ENCODE measurements around the gene WWOX.
A peak's percentile ranks its signal among the peaks of the same experiment; 100 is the strongest.

The WWOX gene

GRCh38 chr16:78706637-78707036 is 607.2 kb downstream of the WWOX start:
- DNase-seq = no peak

- no peak for DNase-seq
These were observed 609.9 kb downstream of the WWOX start for GRCh38 chr16:78709137-78709884.

GRCh38 chr16:78715106-78715505 is 615.7 kb downstream of the WWOX start:
- DNase-seq = no peak

- DNase-seq = no peak
These were observed 616.2 kb downstream of the WWOX start for GRCh38 chr16:78715673-78716072.

GRCh38 chr16:78718141-78718540 is 618.7 kb downstream of the WWOX start:
- no peak for DNase-seq

- no peak for DNase-seq
These were observed 621.0 kb downstream of the WWOX start for GRCh38 chr16:78720416-78720815.

GRCh38 chr16:78727536-78727935 is 628.1 kb downstream of the WWOX start:
- DNase-seq = no peak

GRCh38 chr16:78729687-78730086 is 630.2 kb downstream of the WWOX start:
- DNase-seq = no peak

GRCh38 chr16:78731785-78732184 is 632.3 kb downstream of the WWOX start:
- no peak for DNase-seq

GRCh38 chr16:78732696-78733095 is 633.2 kb downstream of the WWOX start:
- no peak for DNase-seq

- no peak for DNase-seq
These were observed 635.9 kb downstream of the WWOX start for GRCh38 chr16:78735337-78735736.

- no peak for DNase-seq
These were observed 638.2 kb downstream of the WWOX start for GRCh38 chr16:78737630-78738029.

GRCh38 chr16:78738557-78738956 is 639.1 kb downstream of the WWOX start:
- DNase-seq = no peak

GRCh38 chr16:78740269-78740668 is 640.8 kb downstream of the WWOX start:
- DNase-seq = no peak

GRCh38 chr16:78742501-78743283 is 643.2 kb downstream of the WWOX start:
- peak; percentile 87 for DNase-seq

GRCh38 chr16:78743556-78743955 is 644.1 kb downstream of the WWOX start:
- DNase-seq = no peak

GRCh38 chr16:78744099-78744498 is 644.6 kb downstream of the WWOX start:
- DNase-seq = no peak

- no peak for DNase-seq
These were observed 645.3 kb downstream of the WWOX start for GRCh38 chr16:78744796-78745107.

GRCh38 chr16:78745108-78746019 is 645.9 kb downstream of the WWOX start:
- DNase-seq = no peak

- no peak for DNase-seq
These were observed 647.3 kb downstream of the WWOX start for GRCh38 chr16:78746718-78747117.

- DNase-seq = no peak
These were observed 648.9 kb downstream of the WWOX start for GRCh38 chr16:78748220-78748929.

GRCh38 chr16:78749745-78750268 is 650.4 kb downstream of the WWOX start:
- no peak for DNase-seq

GRCh38 chr16:78750611-78751010 is 651.2 kb downstream of the WWOX start:
- DNase-seq = no peak
